Right lobe of liver (tissue), 6 donors: ENCODE measurements around the gene CPNE1. TPM values are rescaled to one million over a fixed set of nuclear protein-coding genes. Genes with fewer than 3 reads are reported as not detected.

Experiments used
- ATAC-seq, 4 donors: fragments of 200-7000 bp; cut with Tn5 transposase; one replicate each; pipeline ENCODE4 v1.9.1; 2020; ENCODE audit warnings: mild to moderate bottlenecking in 4 of 4, moderate library complexity in 4 of 4
- DNase-seq, 3 donors: peaks; one replicate each; pipeline ENCODE4 v3.0.0-alpha.2; 2020
- H3K27ac ChIP-seq, 3 donors: fragments of 200-600 bp; one replicate each; pipeline ENCODE4 v1.8.0; 2022
- H3K27me3 ChIP-seq, 2 donors: fragments of 200-600 bp; one replicate each; pipeline ENCODE4 v1.8.0; 2022
- H3K36me3 ChIP-seq, 4 donors: fragments of 200-600 bp; sonication (generic) in 1 of 4; one replicate each; pipeline versions ENCODE4 v1.5.1 to v1.8.0; 2017 to 2022; ENCODE audit warnings: control low read depth in 1 of 4
- H3K4me1 ChIP-seq, 4 donors: fragments of 200-600 bp; sonication (generic) in 1 of 4; one replicate each; pipeline versions ENCODE4 v1.5.1 to v1.8.0; 2017 to 2022; ENCODE audit warnings: control low read depth in 1 of 4
- H3K4me3 ChIP-seq, 3 donors: fragments of 200-600 bp; one replicate each; pipeline ENCODE4 v1.8.0; 2022
- H3K9me3 ChIP-seq, 4 donors: fragments of 200-600 bp; sonication (generic) in 1 of 4; one replicate each; pipeline versions ENCODE4 v1.5.1 to v1.8.0; 2017 to 2022; ENCODE audit warnings: control low read depth in 1 of 4
- CTCF ChIP-seq, 4 donors: fragments of 200-600 bp in 3 of 4; fragments of 450-650 bp in 1 of 4; IDR thresholded peaks; one replicate each; pipeline versions ENCODE4 v1.5.1 to v1.8.0; 2016 to 2022; ENCODE audit warnings: antibody characterized with exemption in 4 of 4, mild to moderate bottlenecking in 2 of 4
- POLR2A ChIP-seq: fragments of 450-650 bp; IDR thresholded peaks from one replicate; pipeline ENCODE4 v1.6.1; 2017; ENCODE audit warnings: antibody characterized with exemption, mild to moderate bottlenecking
- WGBS: methylation state at CpG from one replicate; pipeline ENCODE4 v1.1.6; 2018; ENCODE audit warnings: low coverage, low lambda C conversion rate; ENCODE audit not compliant: insufficient coverage; ENCODE audit errors: missing lambda C conversion rate; 5-methylcytosine and 5-hydroxymethylcytosine counted together
- intact Hi-C, 2 donors: fragments of 100-400 bp; cut with DNase I; formaldehyde crosslinking; loops; one replicate each; pipeline versions ENCODE4 v1.11.2 to v1.14.1; 2022
- total RNA-seq, 6 experiments: library from RNA; depleted of rRNA in 2 of 6; stranded (reverse); fragments of >200 nt in 2 of 6; fragmentation: NEBNext Ultra II Directional in 3 of 6; extraction: Animal tissue kit (Norgen Biotek cat#: 25700) in 3 of 6; gene quantifications; one replicate each; pipeline versions ENCODE4 v1.1.0 to v1.2.4, GENCODE V29; 2016 to 2023
- donor health status: DM: no; HTN: yes; CAD: no.
- donor health status: DM: no; HTN: no; CAD: no.
- donor health status: DM: no; HTN: no; CAD: no.
- donor health status: DM: no; HTN: yes; CAD: no.
- donor health status: DM: no; HTN: yes; CAD: no.

The CPNE1 gene
- total RNA-seq, 6 experiments from 2014 or later = 35.5 to 72.0 (median 53.3) TPM

GRCh38 chr20:35651958-35652357, 12.7 kb downstream of the CPNE1 start:
- TF ChIP-seq CTCF (IDR thresholded peaks at IDR 0.05) = no peak
- TF ChIP-seq POLR2A = no peak
- no peak overlapping the region for H3K27ac ChIP-seq
- H3K4me3 ChIP-seq = no peak overlapping the region
- intact Hi-C loops = no loop called here
- ATAC-seq (no peak), DNase-seq (no peak)
- H3K4me1 ChIP-seq = peaks cover 0 to 10% (median 0%) of the 10 kb centered on the region in 4 donors
- H3K27me3 ChIP-seq = no peaks in the 10 kb centered on the region
- peaks cover 0 to 27% (median 3%) of the 10 kb centered on the region in 4 donors for H3K36me3 ChIP-seq
- H3K9me3 ChIP-seq = no peaks in the 10 kb centered on the region

GRCh38 chr20:35650632-35651031, 14.1 kb downstream of the CPNE1 start:
- ATAC-seq (no peak), DNase-seq (no peak)
- no peaks in the 10 kb centered on the region for H3K9me3 ChIP-seq
- no peak for TF ChIP-seq CTCF (IDR thresholded peaks at IDR 0.05)
- no peak for TF ChIP-seq POLR2A
- WGBS = 77% methylated on average over 3 of the region's 3 CpGs
- H3K4me1 ChIP-seq = peaks cover 0 to 8% (median 0%) of the 10 kb centered on the region in 4 donors
- H3K27me3 ChIP-seq = no peaks in the 10 kb centered on the region
- H3K4me3 ChIP-seq = no peak overlapping the region
- intact Hi-C loops = no loop called here
- H3K27ac ChIP-seq = no peak overlapping the region
- peaks cover 0 to 27% (median 3%) of the 10 kb centered on the region in 4 donors for H3K36me3 ChIP-seq

GRCh38 chr20:35648836-35649235, 15.9 kb downstream of the CPNE1 start:
- ATAC-seq (peak; percentile 53 to 74 (median 60)), DNase-seq (peak in 1 of 3 donors; percentile 55)
- Histone ChIP-seq H3K27me3 (no peaks in the 10 kb centered on the region), H3K27ac (no peak overlapping the region), H3K36me3 (peaks cover 0 to 18% (median 2%) of the 10 kb centered on the region in 4 donors), H3K9me3 (no peaks in the 10 kb centered on the region), H3K4me1 (peaks cover 0 to 8% (median 0%) of the 10 kb centered on the region in 4 donors), H3K4me3 (no peak overlapping the region)
- TF ChIP-seq POLR2A (no peak), CTCF (IDR thresholded peaks at IDR 0.05) (no peak)
- intact Hi-C loops = no loop called here

GRCh38 chr20:35644806-35645205, 19.9 kb downstream of the CPNE1 start:
- H3K4me3 ChIP-seq = no peak overlapping the region
- H3K36me3 ChIP-seq = no peaks in the 10 kb centered on the region
- no peak overlapping the region for H3K27ac ChIP-seq
- no peak for ATAC-seq
- H3K9me3 ChIP-seq = no peaks in the 10 kb centered on the region
- no peaks in the 10 kb centered on the region for H3K27me3 ChIP-seq
- H3K4me1 ChIP-seq = peaks cover 0 to 8% (median 0%) of the 10 kb centered on the region in 4 donors
- no peak for DNase-seq
- WGBS = 89% methylated on average over 1 of the region's 2 CpGs
- intact Hi-C loops = no loop called here
- no peak for TF ChIP-seq CTCF (IDR thresholded peaks at IDR 0.05)
- TF ChIP-seq POLR2A = no peak

GRCh38 chr20:35643045-35643444, 21.7 kb downstream of the CPNE1 start:
- H3K9me3 ChIP-seq = no peaks in the 10 kb centered on the region
- no peak for TF ChIP-seq CTCF (IDR thresholded peaks at IDR 0.05)
- no peaks in the 10 kb centered on the region for H3K36me3 ChIP-seq
- intact Hi-C loops = no loop called here
- WGBS = 98% methylated on average over 6 of the region's 7 CpGs
- H3K27me3 ChIP-seq = no peaks in the 10 kb centered on the region
- DNase-seq (no peak), ATAC-seq (no peak)
- H3K4me3 ChIP-seq = no peak overlapping the region
- no peak overlapping the region for H3K27ac ChIP-seq
- no peaks in the 10 kb centered on the region for H3K4me1 ChIP-seq
